ENCODE measurements around the gene MAPK8.

The MAPK8 gene

DNA sequence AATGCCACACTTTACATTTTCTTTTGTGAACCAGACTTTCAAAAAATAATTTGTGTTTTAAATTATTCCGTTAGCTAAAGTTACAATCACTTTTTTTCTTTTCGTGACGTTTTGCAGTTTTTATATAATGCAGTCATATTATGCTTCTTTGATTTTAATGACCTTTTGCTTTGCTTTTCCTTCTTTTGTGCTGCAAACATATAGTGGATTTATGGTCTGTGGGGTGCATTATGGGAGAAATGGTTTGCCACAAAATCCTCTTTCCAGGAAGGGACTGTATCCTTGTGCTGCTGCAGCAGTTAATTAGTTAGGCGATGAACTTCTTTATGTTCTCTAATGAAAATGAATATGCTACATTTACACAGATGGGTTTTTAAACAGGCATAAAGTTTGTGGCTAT is 117.4 kb downstream of the MAPK8 start:
- TF ChIP-seq EP300 (IDR thresholded peaks at IDR 0.05; ENCODE audit: borderline replicate concordance) (no peak), CEBPB (IDR thresholded peaks at IDR 0.05) (no peak), USF1 (IDR thresholded peaks at IDR 0.05) (no peak), YY1 (IDR thresholded peaks at IDR 0.05; ENCODE audit: low read depth) (no peak), CREB1 (IDR thresholded peaks at IDR 0.05; ENCODE audit: low read depth) (no peak)
- TF ChIP-seq, protein P1, sequence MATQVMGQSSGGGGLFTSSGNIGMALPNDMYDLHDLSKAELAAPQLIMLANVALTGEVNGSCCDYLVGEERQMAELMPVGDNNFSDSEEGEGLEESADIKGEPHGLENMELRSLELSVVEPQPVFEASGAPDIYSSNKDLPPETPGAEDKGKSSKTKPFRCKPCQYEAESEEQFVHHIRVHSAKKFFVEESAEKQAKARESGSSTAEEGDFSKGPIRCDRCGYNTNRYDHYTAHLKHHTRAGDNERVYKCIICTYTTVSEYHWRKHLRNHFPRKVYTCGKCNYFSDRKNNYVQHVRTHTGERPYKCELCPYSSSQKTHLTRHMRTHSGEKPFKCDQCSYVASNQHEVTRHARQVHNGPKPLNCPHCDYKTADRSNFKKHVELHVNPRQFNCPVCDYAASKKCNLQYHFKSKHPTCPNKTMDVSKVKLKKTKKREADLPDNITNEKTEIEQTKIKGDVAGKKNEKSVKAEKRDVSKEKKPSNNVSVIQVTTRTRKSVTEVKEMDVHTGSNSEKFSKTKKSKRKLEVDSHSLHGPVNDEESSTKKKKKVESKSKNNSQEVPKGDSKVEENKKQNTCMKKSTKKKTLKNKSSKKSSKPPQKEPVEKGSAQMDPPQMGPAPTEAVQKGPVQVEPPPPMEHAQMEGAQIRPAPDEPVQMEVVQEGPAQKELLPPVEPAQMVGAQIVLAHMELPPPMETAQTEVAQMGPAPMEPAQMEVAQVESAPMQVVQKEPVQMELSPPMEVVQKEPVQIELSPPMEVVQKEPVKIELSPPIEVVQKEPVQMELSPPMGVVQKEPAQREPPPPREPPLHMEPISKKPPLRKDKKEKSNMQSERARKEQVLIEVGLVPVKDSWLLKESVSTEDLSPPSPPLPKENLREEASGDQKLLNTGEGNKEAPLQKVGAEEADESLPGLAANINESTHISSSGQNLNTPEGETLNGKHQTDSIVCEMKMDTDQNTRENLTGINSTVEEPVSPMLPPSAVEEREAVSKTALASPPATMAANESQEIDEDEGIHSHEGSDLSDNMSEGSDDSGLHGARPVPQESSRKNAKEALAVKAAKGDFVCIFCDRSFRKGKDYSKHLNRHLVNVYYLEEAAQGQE (IDR thresholded peaks at IDR 0.05; ENCODE audit: low read depth) = no peak
- TF ChIP-seq, protein P2, sequence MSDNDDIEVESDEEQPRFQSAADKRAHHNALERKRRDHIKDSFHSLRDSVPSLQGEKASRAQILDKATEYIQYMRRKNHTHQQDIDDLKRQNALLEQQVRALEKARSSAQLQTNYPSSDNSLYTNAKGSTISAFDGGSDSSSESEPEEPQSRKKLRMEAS (IDR thresholded peaks at IDR 0.05) = no peak

- TF ChIP-seq CEBPB (IDR thresholded peaks at IDR 0.05) (no peak), USF1 (IDR thresholded peaks at IDR 0.05) (no peak), NFIC (IDR thresholded peaks at IDR 0.05) (no peak), TCF12 (IDR thresholded peaks at IDR 0.05; ENCODE audit: low read depth) (no peak), EGR1 (IDR thresholded peaks at IDR 0.05) (no peak), EP300 (IDR thresholded peaks at IDR 0.05; ENCODE audit: borderline replicate concordance) (no peak), TEAD4 (IDR thresholded peaks at IDR 0.05) (no peak), YY1 (IDR thresholded peaks at IDR 0.05; ENCODE audit: low read depth) (no peak), TAF1 (IDR thresholded peaks at IDR 0.05; ENCODE audit: low read depth) (no peak), RAD21 (IDR thresholded peaks at IDR 0.05; ENCODE audit: low read depth) (no peak), FOXM1 (IDR thresholded peaks at IDR 0.05; ENCODE audit: borderline replicate concordance, low read depth) (no peak), ZBTB7A (IDR thresholded peaks at IDR 0.05; ENCODE audit: low read depth) (no peak)
- TF ChIP-seq, protein P1 (IDR thresholded peaks at IDR 0.05; ENCODE audit: low read depth) = no peak
- TF ChIP-seq, protein P2 (IDR thresholded peaks at IDR 0.05) = no peak
These were observed 122.4 kb downstream of the MAPK8 start for GRCh38 chr10:48428896-48429295.

- TF ChIP-seq FOXM1 (IDR thresholded peaks at IDR 0.05; ENCODE audit: borderline replicate concordance, low read depth) (no peak), TCF12 (IDR thresholded peaks at IDR 0.05; ENCODE audit: low read depth) (no peak), YY1 (IDR thresholded peaks at IDR 0.05; ENCODE audit: low read depth) (no peak), TAF1 (IDR thresholded peaks at IDR 0.05; ENCODE audit: low read depth) (no peak), USF1 (IDR thresholded peaks at IDR 0.05) (no peak), EGR1 (IDR thresholded peaks at IDR 0.05) (no peak), RAD21 (IDR thresholded peaks at IDR 0.05; ENCODE audit: low read depth) (no peak), CEBPB (IDR thresholded peaks at IDR 0.05) (no peak), TEAD4 (IDR thresholded peaks at IDR 0.05) (no peak), CREB1 (IDR thresholded peaks at IDR 0.05; ENCODE audit: low read depth) (no peak), ZBTB7A (IDR thresholded peaks at IDR 0.05; ENCODE audit: low read depth) (no peak), EP300 (IDR thresholded peaks at IDR 0.05; ENCODE audit: borderline replicate concordance) (no peak), NFIC (IDR thresholded peaks at IDR 0.05) (no peak)
- TF ChIP-seq, protein P1 (IDR thresholded peaks at IDR 0.05; ENCODE audit: low read depth) = no peak
- TF ChIP-seq, protein P2 (IDR thresholded peaks at IDR 0.05) = no peak
These were observed 122.8 kb downstream of the MAPK8 start for GRCh38 chr10:48429309-48429708.

DNA sequence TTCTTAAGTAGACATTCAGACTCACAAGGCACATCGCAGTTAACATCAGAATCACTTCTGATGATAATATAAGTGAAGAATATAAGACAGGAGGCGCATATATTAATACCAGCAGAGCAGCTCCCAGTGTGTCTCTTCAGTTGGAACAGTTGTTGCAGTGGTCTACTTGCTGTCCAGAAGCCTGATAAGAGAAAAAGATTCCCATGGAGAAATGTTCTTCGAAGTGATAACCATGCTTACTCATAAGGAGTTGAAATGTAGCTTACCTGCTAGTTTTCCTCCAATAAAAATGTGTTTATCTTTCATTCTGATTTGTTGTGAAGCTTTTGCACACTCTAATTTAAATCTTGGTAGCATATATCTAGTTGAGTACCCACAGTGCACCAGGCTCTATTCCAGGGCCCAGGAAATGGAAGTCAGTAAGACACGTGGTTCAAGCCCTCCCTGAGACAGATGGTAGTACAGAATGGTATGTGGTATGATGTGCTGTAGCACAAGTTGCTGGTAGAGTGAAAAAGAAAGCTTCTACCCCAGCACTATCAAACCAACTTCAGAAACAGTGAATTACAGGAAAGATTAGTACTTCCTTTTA is 124.0 kb downstream of the MAPK8 start:
- TF ChIP-seq EP300 (IDR thresholded peaks at IDR 0.05; ENCODE audit: borderline replicate concordance) = no peak
- no peak for TF ChIP-seq NFIC (IDR thresholded peaks at IDR 0.05)

Data from Ishikawa (cell line).